Epithelial cell of prostate (primary cell): Measurements from ENCODE around the gene TRIM71.
"Not testable (repeated sequence)": the region's sequence is repeated elsewhere in the genome, so short reads cannot be mapped to it uniquely, and the experiment has no call there.

Source experiments
- DNase-seq: peaks from one replicate; pipeline ENCODE4 v3.0.0-alpha.2; 2011; ENCODE audit warnings: low read depth, low spot score
- H3K27ac ChIP-seq: fragments of 450-650 bp; 2 replicates; pipeline ENCODE4 v1.5.1; 2017; ENCODE audit warnings: mild to moderate bottlenecking

TRIM71 gene

DNA sequence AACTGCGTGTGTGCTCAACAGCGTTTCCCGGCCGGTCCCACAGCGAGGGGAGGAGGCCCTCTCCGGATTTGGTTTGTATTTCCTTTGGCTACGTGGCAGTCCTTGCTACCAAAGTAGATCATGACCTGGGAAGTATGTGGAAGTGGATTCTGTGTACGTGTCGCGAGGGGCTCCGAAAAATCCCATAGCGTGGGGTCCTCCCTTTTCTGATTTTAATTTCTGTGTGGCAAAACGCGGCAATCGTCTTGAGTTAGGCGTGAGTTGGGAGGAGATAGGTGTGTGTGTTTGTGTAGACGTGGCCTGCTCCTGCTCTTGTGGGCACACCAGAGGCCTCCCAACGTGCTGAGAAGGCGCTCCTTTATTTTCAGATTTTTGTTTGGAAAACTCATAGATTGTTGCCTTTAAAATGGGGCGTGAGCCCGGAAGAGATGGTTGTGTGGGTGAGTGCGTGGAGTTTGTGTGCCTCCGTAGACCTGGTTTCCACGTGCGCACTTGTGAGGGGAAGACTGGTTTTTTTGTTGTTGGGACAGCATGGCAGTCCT, 1.2 kb downstream of the TRIM71 start:
- H3K27ac ChIP-seq, result no peak overlapping the region
- DNase-seq, result no peak

DNA sequence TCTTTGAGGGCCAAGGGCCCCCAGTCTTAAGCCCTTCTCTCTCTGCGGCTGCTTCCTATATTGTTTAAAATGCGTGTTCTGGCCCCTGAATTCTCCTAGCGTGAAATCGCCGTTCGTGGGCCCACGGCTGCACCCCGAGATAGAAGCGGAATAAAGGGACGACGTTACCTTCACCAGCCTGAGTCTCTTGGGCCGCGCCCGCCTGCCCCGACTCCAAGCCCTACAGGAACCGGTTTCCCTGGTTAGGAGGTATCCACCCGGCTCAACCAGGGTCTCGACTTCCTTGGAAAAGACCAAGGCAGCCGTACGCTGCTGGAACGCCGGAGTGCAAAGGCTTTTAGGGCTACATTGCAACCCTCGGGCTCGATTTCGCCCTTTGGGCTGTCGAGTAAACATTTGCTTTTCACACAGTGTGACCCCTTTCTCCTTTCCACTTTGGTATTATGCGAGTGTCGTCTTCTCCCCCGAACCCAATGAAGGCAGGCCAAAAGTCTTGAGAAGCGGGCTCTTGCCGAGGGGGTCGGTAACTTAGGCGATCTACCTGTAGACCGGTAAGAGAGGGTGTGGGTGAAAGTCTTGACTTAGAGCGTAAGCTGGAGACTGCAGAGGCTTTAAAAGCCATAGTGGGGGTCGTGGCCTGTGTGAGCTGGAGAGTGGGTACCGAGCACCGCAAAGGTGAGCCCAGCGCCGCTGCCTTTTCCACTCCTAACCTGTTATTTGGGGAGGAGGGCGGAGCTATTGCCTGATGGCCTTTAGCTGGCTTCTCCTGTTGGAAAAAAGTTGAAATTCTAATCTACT, 2.0 kb downstream of the TRIM71 start:
- no peak overlapping the region for H3K27ac ChIP-seq
- DNase-seq, result no peak

DNA sequence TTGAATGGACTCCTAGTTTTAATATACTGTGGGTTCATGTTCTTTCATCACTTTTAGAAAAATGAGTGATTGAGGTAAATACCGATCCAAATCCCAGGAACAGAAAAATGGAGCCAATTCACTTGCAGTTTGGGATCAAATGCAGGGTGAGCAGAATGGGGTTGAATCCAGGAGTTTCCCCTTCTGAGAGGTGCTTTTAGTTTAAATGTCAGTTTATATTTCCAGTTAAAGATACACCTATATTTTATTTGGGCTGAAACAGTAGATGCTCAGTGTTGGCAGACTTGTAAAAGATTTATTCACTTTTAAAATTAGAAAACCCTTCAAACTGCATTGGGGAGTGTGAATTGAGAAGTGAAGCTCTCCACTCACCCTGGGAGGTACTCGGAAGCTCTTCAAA, 2.6 kb downstream of the TRIM71 start:
- no peak for DNase-seq

DNA sequence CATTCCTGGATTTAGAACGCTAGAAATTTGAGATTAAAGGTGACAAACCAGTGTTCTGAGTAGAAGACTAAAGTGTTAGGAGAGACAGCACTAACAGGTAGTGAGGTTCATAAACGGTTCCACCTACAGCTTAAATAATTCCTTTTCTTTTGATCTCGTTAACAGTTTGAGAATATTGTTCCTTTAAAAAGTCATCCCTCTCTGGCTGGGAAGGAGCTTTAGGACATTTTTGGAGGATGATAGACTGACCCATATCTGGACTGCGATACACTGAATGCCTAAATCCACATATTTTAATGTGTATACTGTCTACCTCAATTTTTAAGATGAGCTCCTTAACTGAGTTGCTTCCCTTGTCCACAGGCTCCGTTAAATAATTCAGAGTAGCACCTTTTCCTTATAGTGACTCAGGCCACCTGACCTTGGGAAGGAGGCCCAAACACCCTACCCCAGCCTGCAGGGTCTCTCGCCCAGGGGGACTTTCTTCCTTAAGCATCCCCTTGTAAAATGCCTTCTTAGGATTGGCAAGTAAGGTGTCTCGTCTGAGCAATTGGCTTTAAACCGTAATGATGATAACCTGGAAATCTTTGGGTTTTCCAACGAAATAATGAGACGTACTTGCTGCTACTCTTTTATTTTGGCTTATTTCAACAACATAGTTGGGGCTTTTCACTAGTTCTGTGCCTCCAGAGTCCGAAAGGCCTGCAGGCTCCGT, 3.3 kb downstream of the TRIM71 start:
- no peak overlapping the region for H3K27ac ChIP-seq
- no peak for DNase-seq

More for the DNA sequence above, 2.6 kb downstream of the TRIM71 start:
- H3K27ac ChIP-seq, result no peak overlapping the region

DNA sequence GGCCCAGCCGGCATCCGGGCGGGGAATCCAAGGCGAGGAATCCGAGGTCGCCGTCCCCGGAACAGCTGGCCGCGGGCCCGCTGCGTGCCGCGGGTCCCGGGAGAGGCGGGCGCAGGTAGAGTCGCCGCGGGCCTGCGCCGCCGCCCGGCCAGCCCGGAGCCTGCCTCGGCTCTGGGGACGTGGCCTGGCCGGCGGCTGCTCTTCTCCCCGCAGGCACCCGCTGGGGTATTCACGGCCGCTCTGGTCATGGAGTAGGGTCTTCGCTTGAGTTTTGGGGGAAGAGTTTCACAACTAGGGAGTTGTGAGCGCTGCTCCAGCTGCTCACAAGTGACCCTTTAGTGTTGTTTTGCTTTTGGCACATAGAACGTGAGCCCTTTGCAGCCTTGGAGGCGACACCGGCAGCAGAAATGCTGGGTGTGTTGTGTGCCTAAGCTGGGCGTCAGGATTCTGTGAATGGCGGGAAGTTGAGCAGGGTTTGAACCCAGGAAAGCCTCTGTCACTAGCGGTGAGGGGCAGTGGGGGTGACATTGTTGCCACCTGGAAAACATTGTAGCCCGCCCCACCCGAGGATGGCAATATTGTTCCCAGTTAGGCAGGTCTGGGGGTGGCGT, 4.0 kb downstream of the TRIM71 start:
- DNase-seq, result no peak
- no peak overlapping the region for H3K27ac ChIP-seq

- no peak for DNase-seq
- no peak overlapping the region for H3K27ac ChIP-seq
Observed at GRCh38 chr3:32822609-32823498, 5.1 kb downstream of the TRIM71 start.

- not testable (repeated sequence) for H3K27ac ChIP-seq, DNase-seq
Observed at GRCh38 chr3:32823641-32824184, 5.9 kb downstream of the TRIM71 start.

DNA sequence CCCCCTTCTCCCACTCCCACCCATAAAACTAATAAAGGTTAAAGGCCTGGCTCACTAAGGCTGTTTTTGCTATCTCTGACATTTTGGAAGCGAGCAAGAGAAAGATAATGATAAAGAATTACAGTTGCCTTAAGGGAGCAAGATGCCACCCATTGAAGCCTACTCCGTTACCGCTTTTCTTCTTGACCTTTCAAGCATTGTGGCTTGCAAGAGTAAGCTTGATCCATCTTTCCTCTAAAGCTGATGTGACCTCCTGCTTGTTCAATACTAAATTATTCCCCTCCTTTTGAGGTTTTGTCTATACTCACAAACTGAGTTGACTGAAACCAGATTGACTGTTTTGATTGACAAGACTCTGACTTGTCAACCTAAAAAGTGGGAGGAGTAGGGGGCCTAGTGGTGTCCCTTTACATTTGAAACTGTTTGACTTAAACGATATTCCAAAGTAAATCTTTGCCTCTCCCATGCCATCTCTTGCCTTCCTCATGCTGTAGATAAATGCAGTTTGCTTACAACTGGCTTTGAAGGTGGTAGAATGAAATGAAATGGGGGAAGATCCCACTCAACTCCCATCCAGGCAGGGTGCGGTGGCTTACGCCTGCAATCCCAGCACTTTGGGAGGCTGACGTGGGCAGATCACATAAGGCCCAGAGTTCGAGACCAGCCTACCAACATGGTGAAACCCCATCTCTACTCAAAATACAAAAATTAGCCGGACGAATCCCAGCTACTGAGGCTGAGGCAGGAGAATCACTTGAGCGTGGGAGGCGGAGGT, 8.0 kb downstream of the TRIM71 start:
- H3K27ac ChIP-seq, result no peak overlapping the region
- DNase-seq, result no peak

DNA sequence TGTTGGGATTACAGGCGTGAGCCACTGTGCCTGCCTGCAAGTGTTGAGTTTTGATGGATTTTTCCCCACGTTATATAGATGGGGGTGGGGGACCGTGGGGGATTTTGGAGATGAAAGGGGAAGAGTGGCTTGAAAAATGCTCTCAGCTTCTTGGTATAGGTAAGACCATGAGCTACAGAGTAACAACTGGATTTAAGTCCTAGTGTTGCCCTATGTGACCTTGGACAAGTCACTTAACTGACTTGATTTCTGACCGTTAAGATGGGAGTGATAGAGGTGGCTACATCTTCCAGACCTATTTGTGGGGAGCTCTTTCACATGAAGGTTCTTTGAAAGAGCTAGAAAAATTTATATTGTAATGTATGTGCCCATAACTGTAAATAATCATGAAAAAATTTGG, 13.3 kb downstream of the TRIM71 start:
- H3K27ac ChIP-seq, result no peak overlapping the region
- no peak for DNase-seq

GRCh38 chr3:32831791-32832190, 14.0 kb downstream of the TRIM71 start:
- DNase-seq, result no peak

DNA sequence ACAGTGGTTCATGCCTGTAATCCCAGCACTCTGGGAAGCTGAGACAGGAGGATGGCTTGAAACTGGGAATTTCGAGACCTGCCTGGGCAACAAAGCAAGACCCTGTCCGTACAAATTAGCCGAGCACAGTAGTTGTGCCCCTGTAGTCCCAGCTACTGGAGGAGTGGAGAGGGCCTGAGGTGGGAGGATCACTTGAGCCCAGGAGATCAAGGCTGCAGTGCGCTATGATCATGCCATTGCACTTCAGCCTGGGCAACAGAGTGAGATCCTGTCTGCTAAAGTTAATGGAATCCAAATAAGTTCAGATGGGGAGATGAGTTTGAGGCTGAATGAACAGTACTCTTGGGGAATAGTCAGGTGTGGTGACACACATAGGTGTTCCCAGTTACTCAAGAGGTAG, 14.4 kb downstream of the TRIM71 start:
- no peak overlapping the region for H3K27ac ChIP-seq
- no peak for DNase-seq

More at GRCh38 chr3:32831791-32832190, 14.0 kb downstream of the TRIM71 start:
- H3K27ac ChIP-seq, result no peak overlapping the region

- no peak for DNase-seq
- no peak overlapping the region for H3K27ac ChIP-seq
Observed at GRCh38 chr3:32835049-32835371, 17.2 kb downstream of the TRIM71 start.

DNA sequence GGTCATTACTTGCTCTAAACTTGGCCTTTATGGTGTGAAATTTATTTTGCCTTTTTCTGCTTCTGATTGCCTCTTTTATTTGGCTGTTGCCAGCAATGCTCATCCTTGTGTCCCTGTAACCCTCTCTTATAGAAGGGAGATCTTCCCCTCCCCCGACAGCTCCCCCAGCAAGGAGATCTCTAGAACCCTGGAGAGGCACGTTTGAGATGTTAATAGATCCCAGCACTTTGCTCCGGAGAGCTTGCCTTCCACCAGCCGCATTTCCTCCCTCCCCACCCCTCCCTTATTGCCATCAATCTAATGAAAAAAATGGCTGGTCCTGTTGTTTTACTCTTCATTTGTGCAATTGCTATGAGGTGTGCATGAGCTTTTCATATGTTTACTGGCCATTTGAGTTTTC, 18.2 kb downstream of the TRIM71 start:
- DNase-seq, result no peak
- no peak overlapping the region for H3K27ac ChIP-seq

DNA sequence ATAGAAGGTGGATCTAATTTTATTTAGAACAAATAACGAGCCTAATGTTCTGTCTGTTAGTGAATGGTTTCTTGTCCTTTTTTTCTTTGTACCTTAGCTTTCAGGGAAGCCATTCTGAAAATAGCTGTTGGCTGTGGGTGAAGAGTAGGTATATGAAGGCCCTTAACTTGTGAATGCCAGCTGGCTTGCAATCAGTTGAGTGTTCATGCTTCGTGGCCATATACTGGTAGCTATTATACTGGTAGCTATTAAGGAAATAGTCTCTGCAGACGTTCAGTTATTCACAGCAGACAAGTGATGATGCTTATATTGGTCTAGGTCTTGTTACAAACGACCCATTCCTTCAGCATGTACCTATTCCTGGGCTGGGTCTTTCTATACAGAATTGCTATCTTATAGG, 18.8 kb downstream of the TRIM71 start:
- H3K27ac ChIP-seq, result no peak overlapping the region
- no peak for DNase-seq

DNA sequence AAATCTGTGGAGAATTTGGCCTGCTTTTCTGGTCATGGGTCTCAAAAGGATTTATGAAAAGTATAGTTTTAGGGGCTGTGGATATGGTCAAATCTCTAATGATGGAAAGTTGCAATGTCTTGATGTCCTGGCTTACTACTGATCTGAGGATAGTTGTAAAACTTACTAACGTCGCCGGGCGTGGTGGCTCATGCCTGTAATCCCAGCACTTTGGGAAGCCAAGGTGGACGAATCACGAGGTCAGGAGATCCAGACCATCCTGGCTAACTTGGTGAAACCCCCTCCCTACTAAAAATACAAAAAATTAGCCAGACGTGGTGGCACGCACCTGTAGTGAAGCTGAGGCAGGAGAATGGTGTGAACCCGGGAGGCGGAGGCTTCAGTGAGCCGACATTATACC, 19.6 kb downstream of the TRIM71 start:
- no peak for DNase-seq
- no peak overlapping the region for H3K27ac ChIP-seq

DNA sequence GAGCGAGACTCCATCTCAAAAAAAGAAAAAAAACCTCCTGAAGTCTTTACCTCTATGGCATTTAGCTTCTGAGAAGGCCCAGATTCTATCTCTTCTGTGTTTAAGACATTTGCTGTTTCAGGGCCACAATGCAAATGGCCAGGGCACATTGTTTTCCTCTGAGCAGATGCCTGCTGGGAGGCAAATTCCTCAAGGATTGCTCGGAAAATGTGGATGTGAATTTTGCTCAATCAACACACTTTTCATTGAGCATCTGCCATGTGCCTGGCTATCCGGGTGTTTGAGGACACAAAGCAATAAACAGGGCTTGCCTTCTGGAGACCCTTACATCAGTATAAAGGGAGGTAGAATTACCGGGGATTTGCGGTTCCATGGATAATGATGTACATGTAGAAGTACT, 20.0 kb downstream of the TRIM71 start:
- no peak overlapping the region for H3K27ac ChIP-seq
- no peak for DNase-seq

DNA sequence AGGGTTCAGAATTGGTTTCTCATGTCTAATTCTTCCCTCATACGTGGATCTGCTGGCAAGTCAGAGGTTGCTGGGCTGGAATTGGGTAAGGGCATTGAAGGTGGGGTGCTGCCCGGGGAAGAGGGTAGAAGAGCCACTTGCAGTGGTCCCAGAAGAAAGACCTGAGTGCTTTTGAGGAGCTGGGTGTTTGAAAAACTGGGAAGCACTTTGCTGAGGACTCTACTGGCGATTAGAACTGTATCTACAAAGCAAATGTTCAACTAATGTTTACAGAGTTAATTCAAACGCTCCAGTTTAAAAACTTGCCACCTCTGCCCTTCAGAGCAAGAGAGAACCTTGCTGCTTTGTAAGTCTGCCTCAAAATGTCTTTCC, 21.9 kb downstream of the TRIM71 start:
- DNase-seq, result no peak
- no peak overlapping the region for H3K27ac ChIP-seq

- no peak for DNase-seq
- no peak overlapping the region for H3K27ac ChIP-seq
Observed at GRCh38 chr3:32840086-32840841, 22.5 kb downstream of the TRIM71 start.

DNA sequence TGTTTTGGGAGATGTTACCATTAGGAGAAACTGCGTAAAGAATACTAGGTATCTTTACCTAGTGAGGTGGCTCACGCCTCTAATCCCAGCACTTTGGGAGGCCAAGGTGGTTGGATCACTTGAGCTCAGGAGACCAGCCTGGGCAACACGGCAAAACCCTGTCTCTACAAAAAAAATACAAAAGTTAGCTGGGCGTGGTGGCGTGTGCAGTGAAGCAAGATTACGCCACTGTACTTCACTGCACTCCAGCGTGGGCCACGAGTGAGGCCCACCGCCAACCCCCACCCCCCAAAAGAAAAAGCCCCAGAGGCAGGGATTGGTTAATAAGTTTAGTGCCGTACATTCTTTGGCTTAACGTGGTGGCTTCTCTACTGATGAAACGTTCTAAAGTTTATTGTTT, 23.5 kb downstream of the TRIM71 start:
- no peak for DNase-seq
- no peak overlapping the region for H3K27ac ChIP-seq
